SH-SY5Y (cell line): ENCODE measurements around the gene MDFIC.

Source experiments
- GATA2 ChIP-seq: IDR thresholded peaks from 2 replicates; pipeline ENCODE4 v1.6.1; 2011; ENCODE audit warnings: mild to moderate bottlenecking, low read depth, low read length
- GATA3 ChIP-seq: IDR thresholded peaks from 2 replicates; pipeline ENCODE4 v1.6.1; 2011; ENCODE audit warnings: low read depth, mild to moderate bottlenecking, low read length, moderate library complexity

DNA sequence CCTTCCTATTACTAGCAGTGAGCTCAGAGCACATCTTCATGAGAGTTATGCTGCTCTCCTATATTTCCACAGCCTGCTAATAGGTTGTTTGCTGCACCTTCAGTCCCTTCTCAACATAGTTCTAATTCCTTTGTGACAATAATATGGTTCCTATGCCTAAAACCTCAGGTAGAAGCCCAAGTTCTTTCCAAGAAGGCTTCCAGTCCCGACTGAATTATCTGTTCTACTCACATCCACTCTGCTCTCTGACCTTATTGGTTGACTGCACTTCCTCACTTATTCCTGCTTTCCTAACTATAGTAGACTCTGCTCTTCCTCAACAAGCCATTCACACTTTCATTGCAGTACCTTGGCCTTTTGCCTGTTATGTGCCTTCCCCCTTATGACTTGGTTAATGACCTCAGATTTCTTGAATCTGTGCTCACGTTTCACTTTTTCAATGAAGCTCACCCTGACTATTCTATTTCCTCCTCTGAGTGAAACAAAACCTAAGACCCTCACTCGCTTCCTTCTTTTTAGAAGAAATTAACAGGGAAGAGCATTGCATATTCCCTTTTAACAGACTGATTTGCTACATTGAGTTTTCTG, 132.7 kb downstream of the MDFIC start:
- no peak for TF ChIP-seq GATA3
- TF ChIP-seq GATA2 = no peak
